ENCODE results near the gene FAM3C. TPM values are rescaled to one million over a fixed set of nuclear protein-coding genes. Genes with fewer than 3 reads are reported as not detected.
"Not testable (repeated sequence)": the region's sequence is repeated elsewhere in the genome, so short reads cannot be mapped to it uniquely, and the experiment has no call there.

FAM3C gene
- total RNA-seq, 1 experiment from 2014 or later = 61.3 TPM

GRCh38 chr7:121331048-121331447 is 65.1 kb downstream of the FAM3C start:
- no peak for DNase-seq (ENCODE audit: low read depth)

GRCh38 chr7:121330053-121330833 is 65.9 kb downstream of the FAM3C start:
- DNase-seq (ENCODE audit: low read depth) = peak; percentile 27

- DNase-seq (ENCODE audit: low read depth) = peak; percentile 33
These were observed 66.7 kb downstream of the FAM3C start for GRCh38 chr7:121329191-121330052.

- peak; percentile 23 for DNase-seq (ENCODE audit: low read depth)
These were observed 67.5 kb downstream of the FAM3C start, which contains the start of gene WNT16 for GRCh38 chr7:121328508-121329190. Gene WNT16 (plus strand): TSS chr7:121329000. CDS start chr7:121329293, 293 bp downstream.

- no peak for DNase-seq (ENCODE audit: low read depth)
These were observed 68.4 kb downstream of the FAM3C start for GRCh38 chr7:121327671-121328070.

- no peak for DNase-seq (ENCODE audit: low read depth)
These were observed 72.4 kb downstream of the FAM3C start for GRCh38 chr7:121323515-121324302.

- no peak for DNase-seq (ENCODE audit: low read depth)
These were observed 73.6 kb downstream of the FAM3C start for GRCh38 chr7:121322460-121322859.

GRCh38 chr7:121315170-121315569 is 80.9 kb downstream of the FAM3C start:
- not testable (repeated sequence) for DNase-seq (ENCODE audit: low read depth)

GRCh38 chr7:121313793-121314676 is 82.1 kb downstream of the FAM3C start:
- DNase-seq (ENCODE audit: low read depth) = peak; percentile 86

GRCh38 chr7:121313220-121313792 is 82.8 kb downstream of the FAM3C start:
- DNase-seq (ENCODE audit: low read depth) = peak; percentile 80

- no peak for DNase-seq (ENCODE audit: low read depth)
These were observed 89.0 kb downstream of the FAM3C start for GRCh38 chr7:121307021-121307574.

GRCh38 chr7:121306565-121306964 is 89.5 kb downstream of the FAM3C start:
- DNase-seq (ENCODE audit: low read depth) = peak; percentile 31

GRCh38 chr7:121305109-121305508 is 91.0 kb downstream of the FAM3C start:
- no peak for DNase-seq (ENCODE audit: low read depth)

- DNase-seq (ENCODE audit: low read depth) = no peak
These were observed 91.9 kb downstream of the FAM3C start for GRCh38 chr7:121304102-121304658.

- no peak for DNase-seq (ENCODE audit: low read depth)
These were observed 92.5 kb downstream of the FAM3C start for GRCh38 chr7:121303422-121304101.

GRCh38 chr7:121302214-121302745 is 93.8 kb downstream of the FAM3C start:
- peak; percentile 68 for DNase-seq (ENCODE audit: low read depth)

- no peak for DNase-seq (ENCODE audit: low read depth)
These were observed 94.5 kb downstream of the FAM3C start for GRCh38 chr7:121301446-121302213.
